ENCODE data around the gene GPM6B. TPM values are rescaled to one million over a fixed set of nuclear protein-coding genes. Genes with fewer than 3 reads are reported as not detected.

GPM6B gene
- total and polyA plus RNA-seq, 5 donors from 2014 or later: 0.24 to 0.67 (median 0.34) TPM; not detected in 1

DNA sequence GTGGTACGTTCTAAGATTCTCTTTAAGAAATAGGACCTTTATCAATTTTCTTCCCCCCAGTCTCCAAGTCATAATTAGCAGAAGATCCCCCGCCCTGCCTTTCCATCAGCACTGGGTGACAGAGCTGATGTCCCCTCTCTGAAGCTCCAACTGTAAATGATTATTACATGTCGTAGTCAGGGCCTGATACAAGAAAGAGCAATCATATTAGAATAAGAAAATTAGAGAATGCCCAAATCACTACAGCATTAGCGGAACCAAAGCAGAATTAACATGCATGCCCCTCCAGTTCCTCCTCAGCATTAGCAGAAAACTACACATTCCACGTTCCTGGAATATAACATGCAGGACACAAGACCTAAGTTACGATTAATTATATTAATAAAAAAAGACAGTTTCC lies 717 bp downstream of the GPM6B start:
- Histone ChIP-seq H3K9me3 (ENCODE audit: control insufficient read depth in 2 of 2, low read length in 2 of 2) (no peaks in the 10 kb centered on the region), H3K27ac (ENCODE audit: insufficient read depth, low read length, poor library complexity, severe bottlenecking) (no peak overlapping the region), H3K4me3 (ENCODE audit: low read depth, low read length) (no peak overlapping the region), H3K36me3 (ENCODE audit: control insufficient read depth, insufficient read depth, low read length) (no peaks in the 10 kb centered on the region), H3K4me1 (ENCODE audit: control insufficient read depth, insufficient read depth, low read length, poor library complexity, severe bottlenecking) (no peaks in the 10 kb centered on the region), H3K27me3 (ENCODE audit: control insufficient read depth, insufficient read depth, low read length) (peaks cover 3% of the 10 kb centered on the region)
- H3K4me3 Mint-ChIP-seq: no peak overlapping the region
- H3K36me3 Mint-ChIP-seq: no peaks in the 10 kb centered on the region
- no peak for DNase-seq
- peaks cover 0 to 3% (median 0%) of the 10 kb centered on the region in 7 donors for H3K9me3 Mint-ChIP-seq
- no peak overlapping the region for H3K27ac Mint-ChIP-seq
- peaks cover 18% of the 10 kb centered on the region for H3K27me3 Mint-ChIP-seq
- H3K4me1 Mint-ChIP-seq: no peaks in the 10 kb centered on the region
- no peak for ATAC-seq (ENCODE audit: low read depth in 2 of 2)

DNA sequence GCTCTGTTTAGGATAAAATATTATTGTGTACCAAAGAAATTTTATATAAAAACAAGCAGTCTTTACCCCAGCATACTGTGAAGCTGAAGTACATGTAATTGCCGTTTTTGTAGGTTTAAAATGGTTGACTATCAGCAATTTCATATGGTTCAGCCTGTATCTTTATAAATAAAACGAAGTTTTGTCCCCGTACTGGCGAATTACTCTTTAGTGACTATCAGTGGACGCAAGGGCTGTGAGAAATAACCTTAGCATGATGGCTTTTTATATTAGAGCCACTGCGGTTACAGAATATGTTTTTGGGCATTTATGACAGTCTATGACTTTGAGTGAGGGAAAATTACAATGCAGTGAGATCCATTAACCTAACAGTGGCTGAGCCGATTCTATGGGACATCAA lies 1.2 kb downstream of the GPM6B start:
- Histone ChIP-seq H3K4me3 (ENCODE audit: low read depth, low read length) (no peak overlapping the region), H3K4me1 (ENCODE audit: control insufficient read depth, insufficient read depth, low read length, poor library complexity, severe bottlenecking) (no peaks in the 10 kb centered on the region), H3K27ac (ENCODE audit: insufficient read depth, low read length, poor library complexity, severe bottlenecking) (no peak overlapping the region), H3K27me3 (ENCODE audit: control insufficient read depth, insufficient read depth, low read length) (peaks cover 5% of the 10 kb centered on the region), H3K36me3 (ENCODE audit: control insufficient read depth, insufficient read depth, low read length) (no peaks in the 10 kb centered on the region), H3K9me3 (ENCODE audit: control insufficient read depth in 2 of 2, low read length in 2 of 2) (no peaks in the 10 kb centered on the region)
- DNase-seq (no peak), ATAC-seq (ENCODE audit: low read depth in 2 of 2) (no peak)
- Mint-ChIP-seq H3K27me3 (peaks cover 15% of the 10 kb centered on the region), H3K4me3 (no peak overlapping the region), H3K4me1 (no peaks in the 10 kb centered on the region), H3K27ac (no peak overlapping the region), H3K36me3 (no peaks in the 10 kb centered on the region), H3K9me3 (peaks cover 0 to 3% (median 0%) of the 10 kb centered on the region in 7 donors)

DNA sequence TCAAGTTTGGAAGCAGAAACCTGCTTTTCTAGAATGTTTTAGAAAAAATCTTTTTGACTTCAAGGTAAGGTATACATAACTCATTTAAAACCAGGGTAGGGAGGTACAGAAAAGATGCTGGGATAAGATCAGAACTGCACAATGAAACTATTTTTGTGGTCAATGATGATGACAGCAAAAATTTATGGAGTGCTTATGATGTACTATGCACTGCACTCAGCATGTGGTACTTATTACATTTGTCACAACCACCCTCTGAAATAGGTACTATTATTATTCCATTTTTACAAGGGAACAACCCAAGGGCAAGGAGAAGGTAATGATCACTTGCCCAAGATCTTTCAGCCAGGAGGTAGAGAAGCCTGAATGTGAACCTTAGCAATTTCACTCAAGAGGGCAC lies 8.0 kb downstream of the GPM6B start:
- Histone ChIP-seq H3K9me3 (ENCODE audit: control insufficient read depth in 2 of 2, low read length in 2 of 2) (no peaks in the 10 kb centered on the region), H3K4me1 (ENCODE audit: control insufficient read depth, insufficient read depth, low read length, poor library complexity, severe bottlenecking) (no peaks in the 10 kb centered on the region), H3K36me3 (ENCODE audit: control insufficient read depth, insufficient read depth, low read length) (no peaks in the 10 kb centered on the region), H3K27ac (ENCODE audit: insufficient read depth, low read length, poor library complexity, severe bottlenecking) (no peak overlapping the region), H3K27me3 (ENCODE audit: control insufficient read depth, insufficient read depth, low read length) (peaks cover 5% of the 10 kb centered on the region), H3K4me3 (ENCODE audit: low read depth, low read length) (no peak overlapping the region)
- Mint-ChIP-seq H3K4me3 (no peak overlapping the region), H3K4me1 (no peaks in the 10 kb centered on the region), H3K36me3 (no peaks in the 10 kb centered on the region), H3K9me3 (no peaks in the 10 kb centered on the region), H3K27ac (no peak overlapping the region), H3K27me3 (peaks cover 4% of the 10 kb centered on the region)
- ATAC-seq (ENCODE audit: low read depth in 2 of 2) (no peak), DNase-seq (no peak)

DNA sequence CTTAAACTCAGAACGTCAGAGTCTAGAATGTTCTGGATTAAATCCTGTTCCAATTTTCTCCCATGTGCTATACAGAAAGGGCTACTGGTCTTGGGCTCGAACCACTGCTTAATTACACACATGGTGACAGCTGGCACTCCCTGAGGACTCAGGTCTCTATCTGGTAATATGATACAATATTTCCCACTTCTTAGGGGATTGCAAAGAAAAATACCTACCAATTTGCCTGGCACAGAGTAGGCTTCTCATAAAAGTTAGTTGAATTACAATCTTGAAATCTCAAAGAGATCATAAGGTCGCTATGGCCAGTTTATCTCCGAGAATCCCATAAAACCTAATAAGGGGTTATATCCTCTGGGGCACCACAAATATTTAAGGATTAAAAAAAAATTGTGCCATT lies 8.6 kb downstream of the GPM6B start:
- H3K27me3 ChIP-seq (ENCODE audit: control insufficient read depth, insufficient read depth, low read length): peaks cover 5% of the 10 kb centered on the region
- DNase-seq: no peak
- no peaks in the 10 kb centered on the region for H3K4me1 Mint-ChIP-seq
- H3K4me1 ChIP-seq (ENCODE audit: control insufficient read depth, insufficient read depth, low read length, poor library complexity, severe bottlenecking): no peaks in the 10 kb centered on the region
- H3K27ac Mint-ChIP-seq: no peak overlapping the region
- H3K36me3 ChIP-seq (ENCODE audit: control insufficient read depth, insufficient read depth, low read length): no peaks in the 10 kb centered on the region
- H3K27ac ChIP-seq (ENCODE audit: insufficient read depth, low read length, poor library complexity, severe bottlenecking): no peak overlapping the region
- peaks cover 4% of the 10 kb centered on the region for H3K27me3 Mint-ChIP-seq
- H3K9me3 ChIP-seq (ENCODE audit: control insufficient read depth in 2 of 2, low read length in 2 of 2): no peaks in the 10 kb centered on the region
- no peak overlapping the region for H3K4me3 Mint-ChIP-seq
- H3K9me3 Mint-ChIP-seq: peaks cover 0 to 2% (median 0%) of the 10 kb centered on the region in 7 donors
- no peaks in the 10 kb centered on the region for H3K36me3 Mint-ChIP-seq
- no peak for ATAC-seq (ENCODE audit: low read depth in 2 of 2)
- H3K4me3 ChIP-seq (ENCODE audit: low read depth, low read length): no peak overlapping the region

DNA sequence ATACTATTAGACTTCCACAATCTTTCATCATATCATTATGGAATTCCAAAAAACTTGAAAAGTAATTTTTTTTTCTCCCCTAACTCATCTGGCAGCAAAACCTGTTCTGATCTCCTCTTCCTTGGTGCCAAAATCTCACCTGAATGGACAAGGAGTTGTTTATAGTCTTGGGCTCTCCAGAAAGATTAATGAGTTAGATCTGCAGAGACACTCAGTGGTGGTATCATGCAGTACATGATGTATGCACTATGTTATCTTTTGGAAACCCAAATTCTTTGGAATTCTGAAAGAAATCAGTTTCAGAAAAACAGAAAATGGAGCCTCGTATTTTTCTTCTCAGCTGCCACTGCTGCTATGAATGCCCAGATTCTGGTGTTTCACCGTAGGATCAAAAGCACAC lies 11.7 kb downstream of the GPM6B start:
- H3K27me3 ChIP-seq (ENCODE audit: control insufficient read depth, insufficient read depth, low read length): no peaks in the 10 kb centered on the region
- ATAC-seq (ENCODE audit: low read depth in 2 of 2) (no peak), DNase-seq (no peak)
- H3K27me3 Mint-ChIP-seq: peaks cover 4% of the 10 kb centered on the region
- H3K4me1 ChIP-seq (ENCODE audit: control insufficient read depth, insufficient read depth, low read length, poor library complexity, severe bottlenecking): no peaks in the 10 kb centered on the region
- no peak overlapping the region for H3K4me3 Mint-ChIP-seq
- H3K27ac Mint-ChIP-seq: no peak overlapping the region
- no peak overlapping the region for H3K27ac ChIP-seq (ENCODE audit: insufficient read depth, low read length, poor library complexity, severe bottlenecking)
- H3K9me3 ChIP-seq (ENCODE audit: control insufficient read depth in 2 of 2, low read length in 2 of 2): no peaks in the 10 kb centered on the region
- no peaks in the 10 kb centered on the region for H3K36me3 ChIP-seq (ENCODE audit: control insufficient read depth, insufficient read depth, low read length)
- peaks cover 0 to 3% (median 0%) of the 10 kb centered on the region in 7 donors for H3K9me3 Mint-ChIP-seq
- H3K4me3 ChIP-seq (ENCODE audit: low read depth, low read length): no peak overlapping the region
- H3K4me1 Mint-ChIP-seq: no peaks in the 10 kb centered on the region
- H3K36me3 Mint-ChIP-seq: no peaks in the 10 kb centered on the region

DNA sequence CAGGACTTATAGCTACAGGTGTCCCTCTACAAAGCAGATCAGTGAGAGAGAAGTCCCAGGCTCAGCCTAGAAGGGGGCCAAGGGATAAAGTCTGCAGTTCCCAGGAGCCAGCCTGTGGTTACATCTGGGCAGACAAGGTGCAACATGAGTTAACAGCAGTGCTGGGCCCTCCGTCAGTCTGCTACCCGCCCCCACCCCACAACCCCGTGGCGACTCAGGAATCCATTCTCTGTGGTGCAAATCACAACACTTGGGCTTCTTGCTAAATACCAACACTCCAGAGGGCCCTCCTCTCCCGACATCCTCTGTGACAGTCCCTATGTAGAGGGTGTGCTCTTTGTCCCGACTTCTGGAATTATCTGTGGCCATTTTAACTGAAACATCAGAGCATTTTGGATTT lies 13.8 kb downstream of the GPM6B start:
- Histone ChIP-seq H3K27me3 (ENCODE audit: control insufficient read depth, insufficient read depth, low read length) (no peaks in the 10 kb centered on the region), H3K9me3 (ENCODE audit: control insufficient read depth in 2 of 2, low read length in 2 of 2) (no peaks in the 10 kb centered on the region), H3K27ac (ENCODE audit: insufficient read depth, low read length, poor library complexity, severe bottlenecking) (no peak overlapping the region), H3K36me3 (ENCODE audit: control insufficient read depth, insufficient read depth, low read length) (no peaks in the 10 kb centered on the region), H3K4me1 (ENCODE audit: control insufficient read depth, insufficient read depth, low read length, poor library complexity, severe bottlenecking) (no peaks in the 10 kb centered on the region), H3K4me3 (ENCODE audit: low read depth, low read length) (no peak overlapping the region)
- DNase-seq (no peak), ATAC-seq (ENCODE audit: low read depth in 2 of 2) (no peak)
- Mint-ChIP-seq H3K36me3 (no peaks in the 10 kb centered on the region), H3K27ac (no peak overlapping the region), H3K4me3 (no peak overlapping the region), H3K27me3 (peaks cover 11% of the 10 kb centered on the region), H3K9me3 (peaks cover 0 to 3% (median 0%) of the 10 kb centered on the region in 7 donors), H3K4me1 (no peaks in the 10 kb centered on the region)

DNA sequence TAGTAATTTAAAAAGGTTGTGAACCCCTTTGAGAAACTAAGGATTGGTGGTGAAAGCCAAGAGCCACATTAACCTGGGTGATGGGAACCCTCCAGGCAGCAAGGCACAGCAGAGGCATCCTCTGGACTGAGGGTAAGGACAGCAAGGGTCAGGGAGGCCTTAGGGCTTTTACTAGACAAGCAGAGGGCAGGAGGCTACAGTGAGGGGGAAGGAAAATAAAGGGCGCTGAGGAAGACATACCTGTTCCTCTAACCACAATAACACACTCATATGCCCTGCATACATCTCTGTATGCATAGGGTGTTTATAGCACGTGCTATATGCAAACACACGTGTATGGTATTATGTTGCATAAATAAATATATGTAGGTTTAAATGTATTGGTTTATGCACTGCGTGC lies 18.7 kb downstream of the GPM6B start:
- no peak for ATAC-seq (ENCODE audit: low read depth in 2 of 2)
- H3K36me3 ChIP-seq (ENCODE audit: control insufficient read depth, insufficient read depth, low read length): no peaks in the 10 kb centered on the region
- H3K9me3 ChIP-seq (ENCODE audit: control insufficient read depth in 2 of 2, low read length in 2 of 2): no peaks in the 10 kb centered on the region
- H3K4me1 ChIP-seq (ENCODE audit: control insufficient read depth, insufficient read depth, low read length, poor library complexity, severe bottlenecking): no peaks in the 10 kb centered on the region
- peaks cover 0 to 4% (median 0%) of the 10 kb centered on the region in 7 donors for H3K9me3 Mint-ChIP-seq
- H3K27me3 Mint-ChIP-seq: peaks cover 11% of the 10 kb centered on the region
- no peaks in the 10 kb centered on the region for H3K27me3 ChIP-seq (ENCODE audit: control insufficient read depth, insufficient read depth, low read length)
- no peak overlapping the region for H3K27ac Mint-ChIP-seq
- H3K4me3 ChIP-seq (ENCODE audit: low read depth, low read length): no peak overlapping the region
- H3K36me3 Mint-ChIP-seq: no peaks in the 10 kb centered on the region
- no peak overlapping the region for H3K4me3 Mint-ChIP-seq
- H3K4me1 Mint-ChIP-seq: no peaks in the 10 kb centered on the region
- no peak for DNase-seq
- no peak overlapping the region for H3K27ac ChIP-seq (ENCODE audit: insufficient read depth, low read length, poor library complexity, severe bottlenecking)

DNA sequence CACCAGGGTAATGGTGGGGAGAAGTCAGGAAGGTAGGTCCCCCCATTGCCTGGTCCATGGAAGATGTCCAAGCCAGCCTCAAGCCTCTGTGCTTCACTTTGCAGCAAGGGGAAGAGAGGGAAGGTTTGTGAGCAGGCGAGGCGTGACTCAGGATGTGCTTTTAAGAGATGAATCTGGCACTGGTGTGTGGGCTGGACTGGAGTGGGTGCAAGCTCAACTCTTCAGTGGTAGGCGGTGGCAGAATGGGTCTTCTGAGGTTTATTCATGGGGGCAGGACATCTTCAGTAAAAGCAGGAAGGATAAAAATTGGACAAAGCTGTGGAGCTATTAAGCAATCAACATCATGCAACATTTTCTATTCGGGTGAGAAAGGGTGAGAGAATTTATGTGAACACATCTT lies 19.4 kb downstream of the GPM6B start:
- no peak for DNase-seq
- Histone ChIP-seq H3K9me3 (ENCODE audit: control insufficient read depth in 2 of 2, low read length in 2 of 2) (no peaks in the 10 kb centered on the region), H3K4me3 (ENCODE audit: low read depth, low read length) (no peak overlapping the region), H3K36me3 (ENCODE audit: control insufficient read depth, insufficient read depth, low read length) (no peaks in the 10 kb centered on the region), H3K4me1 (ENCODE audit: control insufficient read depth, insufficient read depth, low read length, poor library complexity, severe bottlenecking) (no peaks in the 10 kb centered on the region), H3K27me3 (ENCODE audit: control insufficient read depth, insufficient read depth, low read length) (no peaks in the 10 kb centered on the region), H3K27ac (ENCODE audit: insufficient read depth, low read length, poor library complexity, severe bottlenecking) (no peak overlapping the region)
- H3K4me3 Mint-ChIP-seq: no peak overlapping the region
- no peak overlapping the region for H3K27ac Mint-ChIP-seq
- H3K27me3 Mint-ChIP-seq: peaks cover 11% of the 10 kb centered on the region
- no peaks in the 10 kb centered on the region for H3K4me1 Mint-ChIP-seq
- H3K36me3 Mint-ChIP-seq: no peaks in the 10 kb centered on the region
- no peak for ATAC-seq (ENCODE audit: low read depth in 2 of 2)
- H3K9me3 Mint-ChIP-seq: peaks cover 0 to 4% (median 0%) of the 10 kb centered on the region in 7 donors
